Transverse colon (tissue), 3 donors: ENCODE measurements around the gene ZMAT3.

Experiments
- POLR2A ChIP-seq: fragments of 450-650 bp; IDR thresholded peaks from one replicate; pipeline ENCODE4 v1.6.1; 2016; ENCODE audit warnings: antibody characterized with exemption, mild to moderate bottlenecking, moderate library complexity
- POLR2AphosphoS5 ChIP-seq, 3 donors: sonication (generic); formaldehyde crosslinking; IDR thresholded peaks; one replicate each; pipeline ENCODE4 v1.6.1; 2016; ENCODE audit warnings: antibody characterized with exemption in 3 of 3

GRCh38 chr3:179056326-179056725 is 15.3 kb downstream of the ZMAT3 start:
- TF ChIP-seq POLR2A (no peak), POLR2AphosphoS5 (IDR thresholded peaks at IDR 0.05) (no peak)
